T1000 (cell line): ENCODE results near the gene PRM3.

Source experiments
- DNase-seq: peaks from one replicate; lab custom pipeline; 2025; ENCODE audit warnings: mixed read lengths; lab: John Stamatoyannopoulos, UW

The PRM3 gene

GRCh38 chr16:11272921-11273720 lies at the start of gene PRM3:
Gene PRM3, minus strand, starts transcription at chr16:11273629. Its CDS starts 34 bp downstream, at chr16:11273595.
- DNase-seq, result no peak

- DNase-seq, result no peak
These were observed 49.4 kb upstream of the PRM3 start for GRCh38 chr16:11322823-11323222.

DNA sequence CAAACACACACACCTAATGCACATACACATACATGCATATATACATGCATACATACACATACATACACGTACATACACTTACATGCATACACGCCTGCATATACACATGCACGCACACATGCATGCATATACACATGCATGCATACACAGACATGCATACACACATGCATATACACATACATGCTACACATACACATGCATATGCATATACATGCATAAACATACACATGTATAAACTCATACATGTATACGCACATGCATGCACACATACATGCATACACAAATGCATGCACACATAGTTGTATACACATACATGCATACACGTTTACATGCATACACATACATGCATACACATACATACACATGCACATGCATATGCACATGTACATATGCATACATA lies 48.2 kb upstream of the PRM3 start:
- DNase-seq, result no peak

DNA sequence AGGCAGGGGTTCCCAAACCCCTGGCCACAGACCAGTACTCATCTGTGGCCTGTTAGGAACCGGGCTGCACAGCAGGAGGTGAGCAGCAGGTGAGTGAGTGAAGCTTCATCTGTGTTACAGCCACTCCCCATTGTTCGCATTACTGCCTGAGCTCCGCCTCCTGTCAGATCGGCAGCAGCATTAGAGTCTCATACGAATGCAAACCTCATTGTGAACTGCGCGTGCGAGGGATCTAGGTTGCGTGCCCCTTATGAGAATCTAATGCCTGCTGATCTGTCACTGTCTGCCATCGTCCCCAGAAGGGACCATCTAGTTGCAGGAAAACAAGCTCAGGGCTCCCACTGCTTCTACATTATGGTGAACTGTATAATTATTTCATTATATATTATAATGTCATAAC lies 46.7 kb upstream of the PRM3 start:
- no peak for DNase-seq

- no peak for DNase-seq
These were observed 46.2 kb upstream of the PRM3 start for GRCh38 chr16:11319529-11320146.

DNA sequence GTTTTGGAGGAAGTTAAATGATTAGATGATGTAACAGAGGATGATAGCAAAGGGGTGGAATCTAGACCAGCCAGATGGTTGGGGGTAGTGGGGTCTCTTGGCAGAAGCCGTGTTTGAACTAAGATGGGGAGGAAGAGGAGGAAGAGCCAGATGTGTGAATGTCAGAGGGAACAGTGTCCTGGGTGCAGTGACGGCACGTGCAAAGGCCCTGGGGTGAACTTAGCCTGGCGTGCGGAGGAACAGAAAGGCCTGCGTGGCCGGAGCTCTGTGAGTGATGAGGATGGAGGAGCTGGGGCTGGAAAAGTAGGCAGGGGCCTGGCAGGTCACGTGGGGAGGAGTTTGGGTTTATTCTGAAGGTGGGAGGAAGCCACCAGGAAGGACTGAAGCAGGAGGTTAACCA lies 45.4 kb upstream of the PRM3 start:
- no peak for DNase-seq

DNA sequence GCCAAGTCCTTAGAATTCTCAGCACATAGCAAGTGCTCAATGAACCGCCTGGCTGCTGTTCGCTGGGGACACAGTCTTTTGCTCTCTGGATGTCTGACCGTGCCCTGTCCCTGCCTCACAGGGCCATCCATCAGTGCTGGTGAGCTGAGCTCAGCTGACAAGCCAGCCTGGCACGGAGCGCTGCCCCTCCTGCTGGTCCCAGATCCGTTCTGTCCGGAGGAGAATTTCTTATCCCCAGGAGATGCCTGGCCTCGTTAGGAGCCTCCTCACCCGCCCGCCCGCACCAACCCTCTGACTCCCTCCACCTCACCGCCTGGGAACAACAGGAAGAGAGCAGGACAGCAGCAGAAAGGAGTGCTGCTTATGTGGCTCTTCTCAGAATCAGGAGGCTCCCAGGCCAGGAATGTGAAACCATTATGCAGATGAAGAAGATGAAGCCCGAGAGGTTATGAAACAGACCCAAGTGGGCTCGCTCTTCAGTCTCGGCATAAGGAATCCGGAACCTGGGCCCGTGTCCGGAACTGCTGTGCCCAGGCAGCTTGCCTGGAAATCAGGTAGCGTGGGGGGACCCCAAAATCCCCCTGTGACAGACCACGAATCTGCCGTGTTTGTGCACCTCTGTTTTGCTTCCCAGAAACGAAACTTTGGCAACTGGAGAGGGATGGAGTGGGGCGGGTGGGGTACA lies 43.0 kb upstream of the PRM3 start:
- no peak for DNase-seq

GRCh38 chr16:11315510-11315909 lies 42.1 kb upstream of the PRM3 start:
- DNase-seq, result no peak

DNA sequence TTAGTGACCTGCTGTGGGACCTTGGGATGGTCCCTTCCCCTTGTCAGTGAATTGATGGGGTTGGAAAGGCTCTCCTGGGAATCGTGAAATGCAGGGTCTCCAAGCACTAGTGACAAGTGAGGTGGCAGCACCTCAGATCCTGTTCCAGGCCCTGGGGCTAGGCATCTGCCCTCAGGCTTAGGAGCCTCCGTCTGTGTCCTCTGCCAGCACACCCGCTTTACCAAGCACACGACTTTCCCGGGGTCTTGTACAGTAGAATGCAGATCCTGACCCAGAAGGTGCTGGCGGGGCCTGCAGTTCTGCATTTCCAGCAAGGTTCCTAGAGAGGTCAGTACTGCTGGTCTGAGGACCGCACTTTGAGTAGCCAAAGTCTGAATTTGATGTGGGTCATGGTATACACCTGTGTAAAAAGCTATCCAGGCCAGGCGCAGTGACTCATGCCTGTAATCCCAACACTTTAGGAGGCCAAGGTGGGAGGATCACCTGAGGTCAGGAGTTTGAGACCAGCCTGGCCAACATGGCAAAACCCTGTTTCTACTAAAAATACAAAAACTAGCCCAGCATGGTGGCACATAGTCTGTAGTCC lies 41.0 kb upstream of the PRM3 start:
- no peak for DNase-seq

GRCh38 chr16:11313493-11314308 lies 40.3 kb upstream of the PRM3 start:
- no peak for DNase-seq

DNA sequence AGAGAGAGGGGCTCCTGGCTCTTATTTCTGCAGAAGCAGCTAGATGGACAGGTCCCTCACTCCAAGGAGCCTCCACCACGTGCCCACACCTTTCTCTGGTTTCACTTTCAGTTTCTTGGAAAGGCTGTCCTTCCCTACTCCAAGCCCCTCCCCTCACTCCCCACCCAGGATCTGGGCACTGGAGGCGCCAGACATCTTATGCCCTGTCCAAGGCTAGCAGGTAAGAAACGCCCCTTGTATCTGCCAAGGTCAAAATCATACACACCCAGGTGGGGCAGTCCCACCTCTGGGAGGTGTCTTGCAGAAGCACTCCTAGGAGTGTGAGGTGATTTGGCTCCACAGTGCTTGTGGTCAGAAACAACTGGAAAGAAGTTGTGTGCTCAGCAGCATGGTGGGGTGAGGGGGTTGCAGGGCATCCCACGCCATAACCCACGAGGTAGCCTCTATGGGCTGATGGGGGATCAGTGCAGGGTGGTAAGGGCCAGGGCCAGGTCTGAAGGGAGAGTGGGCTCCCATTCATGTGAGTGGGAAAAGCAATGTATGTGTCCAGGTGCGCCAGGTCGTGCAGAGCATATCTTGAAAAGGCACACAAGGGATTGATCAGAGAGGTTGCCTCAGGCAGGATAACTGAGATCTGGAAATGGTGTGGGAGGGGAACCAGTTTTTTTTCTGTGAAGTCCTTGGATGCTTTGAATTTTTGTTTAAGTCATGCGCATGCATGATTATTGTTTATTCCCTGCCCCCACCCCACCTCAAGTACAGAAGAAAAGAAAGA lies 39.5 kb upstream of the PRM3 start:
- DNase-seq, result no peak

GRCh38 chr16:11310997-11311561 lies 37.6 kb upstream of the PRM3 start:
- DNase-seq, result no peak

- no peak for DNase-seq
These were observed 37.2 kb upstream of the PRM3 start for GRCh38 chr16:11310634-11310977.

GRCh38 chr16:11309895-11310633 lies 36.6 kb upstream of the PRM3 start:
- no peak for DNase-seq

DNA sequence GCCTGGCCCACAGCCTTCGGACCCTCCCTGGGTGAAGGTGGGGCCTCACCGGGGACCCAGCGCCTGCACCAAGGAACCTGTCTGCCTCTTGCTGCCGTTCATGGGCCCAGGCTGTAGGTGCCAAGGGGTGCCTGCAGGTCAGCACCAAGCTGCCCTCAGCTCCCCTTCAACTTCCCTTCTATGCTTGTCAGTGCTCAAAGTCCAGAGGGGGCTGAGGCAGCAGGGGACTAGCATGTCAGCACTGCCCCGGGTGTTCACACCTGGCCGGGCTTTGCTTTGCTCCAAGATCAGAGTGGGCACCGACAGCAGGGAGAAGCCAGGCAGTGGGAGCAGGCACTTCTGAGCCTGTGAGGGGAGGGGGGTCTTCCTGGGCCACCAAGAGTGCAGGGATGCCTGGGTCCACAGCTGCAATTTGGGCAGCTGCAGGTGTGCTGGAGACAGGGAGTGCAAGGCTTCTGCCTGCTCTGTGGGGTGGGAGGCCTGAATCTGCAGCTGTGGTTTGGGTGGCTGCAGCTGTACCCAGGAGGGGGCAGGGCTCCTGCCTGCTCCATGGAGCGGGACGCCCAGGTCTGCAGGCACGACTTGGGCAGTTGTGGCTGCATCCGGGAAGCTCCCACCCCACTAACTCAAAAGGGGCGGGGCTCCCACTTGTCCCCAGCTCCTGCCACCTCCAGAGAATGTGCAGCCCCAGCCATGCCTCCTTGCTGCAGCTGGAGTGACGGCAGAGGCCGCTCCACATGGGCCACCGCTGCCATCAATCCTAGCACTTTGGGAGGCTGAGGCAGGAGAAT lies 35.3 kb upstream of the PRM3 start:
- DNase-seq, result no peak

GRCh38 chr16:11307639-11308492 lies 34.4 kb upstream of the PRM3 start:
- DNase-seq, result no peak

DNA sequence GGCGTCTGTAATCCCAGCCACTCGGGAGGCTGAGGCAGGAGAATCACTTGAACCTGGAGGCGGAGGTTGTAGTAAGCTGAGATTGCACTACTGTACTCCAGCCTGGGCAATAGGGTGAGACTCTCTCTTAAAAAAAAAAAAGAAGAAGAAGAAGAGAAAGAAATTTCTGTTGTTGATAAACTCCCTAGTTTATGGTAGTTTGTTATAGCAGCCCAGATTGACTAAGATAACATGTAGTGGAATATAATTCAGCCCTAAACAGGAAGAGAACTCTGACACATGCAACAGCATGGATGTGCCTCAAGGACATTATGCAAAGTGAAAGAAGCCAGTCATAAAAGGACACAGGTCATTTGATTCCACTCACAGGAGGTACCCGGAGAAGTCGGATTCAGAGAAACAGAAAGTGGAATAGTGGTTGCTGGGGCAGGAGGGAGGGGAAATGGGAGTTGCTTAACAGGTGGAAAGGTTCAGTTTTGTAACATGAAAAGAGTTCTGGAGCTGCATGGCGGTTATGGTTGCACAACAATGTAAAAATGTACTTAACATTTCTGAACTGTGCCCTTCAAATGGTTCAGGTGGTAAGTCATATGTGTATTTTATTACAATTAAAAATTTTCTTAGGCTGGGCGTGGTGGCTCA lies 33.7 kb upstream of the PRM3 start:
- no peak for DNase-seq

DNA sequence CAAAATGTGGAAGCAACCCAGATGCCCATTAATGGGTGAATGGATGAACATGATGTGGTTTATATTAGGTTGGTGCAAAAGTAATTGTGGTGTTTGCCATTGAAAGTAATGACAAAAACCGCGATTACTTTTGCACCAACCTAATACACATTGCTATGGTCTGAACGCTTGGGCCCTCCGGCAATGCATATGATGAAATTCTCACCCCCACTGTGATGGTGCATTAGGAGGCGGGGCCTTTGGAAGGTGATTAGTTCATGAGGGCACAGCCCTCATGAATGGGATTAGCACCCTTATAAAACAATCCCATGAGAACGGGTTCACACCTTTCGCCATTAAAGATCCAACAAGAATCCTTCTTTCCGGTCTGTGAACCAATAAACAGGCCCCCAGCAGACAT lies 33.0 kb upstream of the PRM3 start:
- no peak for DNase-seq
